ENCODE measurements around the gene ZFP69.
A peak's percentile ranks its signal among the peaks of the same experiment; 100 is the strongest.

ZFP69 gene

GRCh38 chr1:40508375-40509341 is 31.6 kb downstream of the ZFP69 start, which contains the start of gene EXO5:
Gene EXO5 (plus strand): TSS chr1:40508767. CDS start chr1:40514545, 5,778 bp downstream.
- peak; percentile 87 for DNase-seq

DNA sequence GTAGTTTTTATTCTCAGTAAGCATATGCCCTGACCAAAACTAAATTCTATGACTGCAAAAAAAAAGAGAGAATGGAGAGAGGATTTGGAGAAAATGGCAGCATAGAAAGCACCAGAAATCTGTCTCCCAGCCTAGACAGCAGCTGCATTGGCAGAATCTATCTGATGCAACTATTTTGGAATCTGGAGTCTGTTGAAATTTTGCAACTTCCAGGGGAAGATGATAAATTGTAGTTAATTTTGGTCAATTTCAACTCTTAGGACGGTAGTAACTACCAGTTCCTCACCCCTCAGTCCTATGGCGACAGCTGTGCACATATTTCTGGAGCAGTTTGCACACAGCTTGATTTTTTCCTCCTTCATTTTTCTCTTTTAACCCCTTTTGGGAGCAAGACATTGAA is 42.4 kb downstream of the ZFP69 start:
- DNase-seq, result no peak

- DNase-seq, result no peak
Measured at GRCh38 chr1:40530735-40531380, 53.8 kb downstream of the ZFP69 start.

- DNase-seq, result peak; percentile 76
Measured at GRCh38 chr1:40531381-40532061, 54.4 kb downstream of the ZFP69 start, which contains the start of gene ZNF684. Gene ZNF684 (plus strand): TSS chr1:40531637. CDS start chr1:40533167, 1,530 bp downstream.

- no peak for DNase-seq
Measured at GRCh38 chr1:40532062-40532389, 54.9 kb downstream of the ZFP69 start.

- no peak for DNase-seq
Measured at GRCh38 chr1:40532844-40533424, 55.8 kb downstream of the ZFP69 start.

- no peak for DNase-seq
Measured at GRCh38 chr1:40534589-40534988, 57.5 kb downstream of the ZFP69 start.

GRCh38 chr1:40535732-40536131 is 58.6 kb downstream of the ZFP69 start:
- DNase-seq, result no peak

GRCh38 chr1:40539338-40539737 is 62.2 kb downstream of the ZFP69 start:
- DNase-seq, result no peak
